A549 (cell line): ENCODE measurements around the gene ZC3H13. TPM values are rescaled to one million over a fixed set of nuclear protein-coding genes. Genes with fewer than 3 reads are reported as not detected.

Source experiments
- ATAC-seq, 2 experiments: fragments of 200-7000 bp in 1 of 2; fragments of >200 bp in 1 of 2; cut with Nextera tagmentation in 1 of 2; cut with Tn5 transposase in 1 of 2; 3 replicates each; pipeline versions ENCODE4 v1.8.0 to v1.9.1; 2018 to 2020; ENCODE audit warnings: mild to moderate bottlenecking in 1 of 2, moderate library complexity in 1 of 2
- CTCF ChIA-PET: fragments of 300-600 bp; sonication (Branson Sonifier 250); formaldehyde crosslinking; extraction: SDS; loops from one replicate; lab custom pipeline; 2021; ENCODE audit warnings: antibody characterized with exemption, inconsistent platforms; lab: Yijun Ruan, JAX
- POLR2A ChIA-PET: fragments of 350-600 bp; formaldehyde crosslinking; extraction: SDS; loops from one replicate; lab custom pipeline; 2021; ENCODE audit warnings: antibody characterized with exemption, inconsistent platforms; lab: Yijun Ruan, JAX
- DNase-seq, 2 experiments: peaks; one replicate each; pipeline versions ENCODE4 v3.0.0 to v3.0.0-alpha.2; 2011 to 2016; ENCODE audit warnings: low read depth in 1 of 2, low spot score in 1 of 2
- FAIRE-seq: peaks from 2 replicates; lab custom pipeline; 2011; peaks lifted over from hg19 to GRCh38; lab: Jason Lieb, UNC
- H3K27ac ChIP-seq, 2 experiments: fragments of >200 bp; sonication (Bioruptor Twin); formaldehyde crosslinking; 3 replicates each; pipeline ENCODE4 v1.5.1; 2016 to 2017
- H3K4me1 ChIP-seq: fragments of >200 bp; sonication (Bioruptor Twin); formaldehyde crosslinking; 3 replicates; pipeline ENCODE4 v1.6.1; 2016
- H3K4me2 ChIP-seq: fragments of >200 bp; sonication (Bioruptor Twin); formaldehyde crosslinking; 3 replicates; pipeline ENCODE4 v1.6.1; 2016
- H3K4me3 ChIP-seq: fragments of >200 bp; sonication (Bioruptor Twin); formaldehyde crosslinking; 3 replicates; pipeline ENCODE4 v1.5.1; 2016
- H3K9me3 ChIP-seq: fragments of >200 bp; sonication (Bioruptor Twin); formaldehyde crosslinking; 3 replicates; pipeline ENCODE4 v1.6.1; 2016
- BCL3 ChIP-seq: fragments of >200 bp; sonication (Bioruptor Twin); formaldehyde crosslinking; IDR thresholded peaks from 3 replicates; pipeline ENCODE4 v1.6.1; 2016
- CBX2 ChIP-seq: fragments of 200-600 bp; sonication (generic); IDR thresholded peaks from 2 replicates; pipeline ENCODE4 v1.6.1; 2016; ENCODE audit warnings: low read depth, mild to moderate bottlenecking, borderline replicate concordance
- CEBPB ChIP-seq, 2 experiments: fragments of >200 bp in 1 of 2; sonication (Bioruptor Twin) in 1 of 2; formaldehyde crosslinking in 1 of 2; IDR thresholded peaks; 2 replicates each; pipeline ENCODE4 v1.6.1; 2012 to 2016
- CHD2 ChIP-seq: fragments of 150-350 bp; IDR thresholded peaks from 2 replicates; pipeline ENCODE4 v1.6.1; 2014; ENCODE audit warnings: low read length; ENCODE audit not compliant: partially characterized antibody
- CTCF ChIP-seq: fragments of >200 bp; sonication (Bioruptor Twin); formaldehyde crosslinking; IDR thresholded peaks from 3 replicates; pipeline ENCODE4 v1.5.1; 2016
- EP300 ChIP-seq, 2 experiments: fragments of >200 bp; sonication (Bioruptor Twin); formaldehyde crosslinking; IDR thresholded peaks; 2 replicates in 1 of 2; 3 replicates in 1 of 2; pipeline ENCODE4 v1.6.1; 2016 to 2017
- ESRRA ChIP-seq: fragments of 150-350 bp; IDR thresholded peaks from 2 replicates; pipeline ENCODE4 v1.6.1; 2014; ENCODE audit warnings: mild to moderate bottlenecking, low read length, borderline replicate concordance
- FOSB ChIP-seq: fragments of 250-450 bp; sonication (Bioruptor Pico); IDR thresholded peaks from 2 replicates; pipeline ENCODE4 v1.5.0; 2020; ENCODE audit warnings: mild to moderate bottlenecking, moderate library complexity
- FOSL2 ChIP-seq, 2 experiments: fragments of 450-650 bp in 1 of 2; fragments of >200 bp in 1 of 2; sonication (Bioruptor Twin) in 1 of 2; formaldehyde crosslinking; IDR thresholded peaks; 2 replicates each; pipeline versions ENCODE4 v1.5.0 to v1.6.1; 2016 to 2020; ENCODE audit warnings: mild to moderate bottlenecking in 1 of 2, moderate library complexity in 1 of 2
- FOXS1 ChIP-seq: fragments of 250-450 bp; sonication (Bioruptor Pico); IDR thresholded peaks from 2 replicates; pipeline ENCODE4 v1.5.0; 2020; ENCODE audit warnings: mild to moderate bottlenecking, moderate library complexity
- GATA3 ChIP-seq: IDR thresholded peaks from 2 replicates; pipeline ENCODE4 v1.6.1; 2012; ENCODE audit warnings: borderline replicate concordance
- HDAC2 ChIP-seq: fragments of 200-600 bp; sonication (generic); IDR thresholded peaks from 2 replicates; pipeline ENCODE4 v1.6.1; 2016
- HES2 ChIP-seq: fragments of >200 bp; sonication (Bioruptor Twin); formaldehyde crosslinking; IDR thresholded peaks from 2 replicates; pipeline ENCODE4 v1.6.1; 2016
- HEYL ChIP-seq: fragments of 250-450 bp; sonication (Bioruptor Pico); IDR thresholded peaks from 2 replicates; pipeline ENCODE4 v1.8.0; 2021; ENCODE audit warnings: mild to moderate bottlenecking, moderate library complexity
- HOXA7 ChIP-seq: fragments of 250-450 bp; sonication (Bioruptor Pico); IDR thresholded peaks from 2 replicates; pipeline ENCODE4 v1.5.0; 2020; ENCODE audit warnings: mild to moderate bottlenecking, moderate library complexity
- HOXB13 ChIP-seq: fragments of 250-450 bp; sonication (Bioruptor Pico); IDR thresholded peaks from 2 replicates; pipeline ENCODE4 v1.5.0; 2020; ENCODE audit warnings: low read depth, mild to moderate bottlenecking, moderate library complexity
- JUN ChIP-seq, 2 experiments: fragments of >200 bp; sonication (Bioruptor Twin); formaldehyde crosslinking; IDR thresholded peaks; 2 replicates in 1 of 2; 3 replicates in 1 of 2; pipeline ENCODE4 v1.6.1; 2016 to 2017
- JUNB ChIP-seq: fragments of >200 bp; sonication (Bioruptor Twin); formaldehyde crosslinking; IDR thresholded peaks from 2 replicates; pipeline ENCODE4 v1.6.1; 2016
- KDM1A ChIP-seq: fragments of 200-600 bp; sonication (generic); IDR thresholded peaks from 2 replicates; pipeline ENCODE4 v1.6.1; 2016; ENCODE audit warnings: low read depth, mild to moderate bottlenecking
- MAFK ChIP-seq: fragments of 450-650 bp; IDR thresholded peaks from 2 replicates; pipeline ENCODE4 v1.6.1; 2014; ENCODE audit not compliant: partially characterized antibody
- MAZ ChIP-seq: fragments of 150-350 bp; IDR thresholded peaks from 2 replicates; pipeline ENCODE4 v1.6.1; 2014; ENCODE audit warnings: antibody characterized with exemption, low read depth, low read length, borderline replicate concordance
- NR3C1 ChIP-seq: fragments of >200 bp; sonication (Bioruptor Twin); formaldehyde crosslinking; IDR thresholded peaks from 3 replicates; pipeline ENCODE4 v1.6.1; 2017
- PHF8 ChIP-seq: fragments of 200-600 bp; sonication (generic); IDR thresholded peaks from 2 replicates; pipeline ENCODE4 v1.6.1; 2016; ENCODE audit warnings: low read depth, mild to moderate bottlenecking, antibody characterized with exemption, moderate library complexity, borderline replicate concordance
- POLR2A ChIP-seq: IDR thresholded peaks from 2 replicates; pipeline ENCODE4 v1.6.1; 2012; ENCODE audit warnings: mild to moderate bottlenecking, low read length
- POLR2AphosphoS2 ChIP-seq: conservative IDR thresholded peaks from 2 replicates; pipeline ENCODE4 v1.6.1; 2012; ENCODE audit warnings: low read length, improper control_type of control experiment, inconsistent platforms
- RAD21 ChIP-seq, 2 experiments: fragments of >200 bp in 1 of 2; sonication (Bioruptor Twin) in 1 of 2; formaldehyde crosslinking in 1 of 2; IDR thresholded peaks in 1 of 2; conservative IDR thresholded peaks in 1 of 2; 2 replicates in 1 of 2; 3 replicates in 1 of 2; pipeline ENCODE4 v1.6.1; 2012 to 2018; ENCODE audit warnings: inconsistent platforms in 1 of 2
- RNF2 ChIP-seq: fragments of 200-600 bp; sonication (generic); IDR thresholded peaks from 2 replicates; pipeline ENCODE4 v1.6.1; 2016; ENCODE audit warnings: low read depth, mild to moderate bottlenecking, antibody characterized with exemption, moderate library complexity, borderline replicate concordance
- SMC3 ChIP-seq: fragments of >200 bp; sonication (Bioruptor Twin); formaldehyde crosslinking; IDR thresholded peaks from 3 replicates; pipeline ENCODE4 v1.6.1; 2018; ENCODE audit warnings: inconsistent platforms
- TFCP2L1 ChIP-seq: fragments of 250-450 bp; sonication (Bioruptor Pico); IDR thresholded peaks from 2 replicates; pipeline ENCODE4 v1.5.0; 2021; ENCODE audit warnings: mild to moderate bottlenecking
- TP53 ChIP-seq: fragments of 250-450 bp; sonication (Bioruptor Pico); IDR thresholded peaks from 2 replicates; pipeline ENCODE4 v1.5.0; 2021; ENCODE audit warnings: mild to moderate bottlenecking, moderate library complexity
- ZC3H11A ChIP-seq: fragments of 450-650 bp; IDR thresholded peaks from 2 replicates; pipeline ENCODE4 v1.6.1; 2014; ENCODE audit warnings: antibody characterized with exemption, mild to moderate bottlenecking
- ZFP36 ChIP-seq: fragments of 450-650 bp; IDR thresholded peaks from 2 replicates; pipeline ENCODE4 v1.6.1; 2014; ENCODE audit warnings: borderline replicate concordance; ENCODE audit not compliant: partially characterized antibody
- ZNF302 ChIP-seq: fragments of 250-450 bp; sonication (Bioruptor Pico); IDR thresholded peaks from 2 replicates; pipeline ENCODE4 v1.9.0; 2021; ENCODE audit warnings: inconsistent platforms, mild to moderate bottlenecking, moderate library complexity
- WGBS: methylation state at CpG from one replicate; pipeline ENCODE4 v1.1.6; 2017; ENCODE audit errors: missing lambda C conversion rate; 5-methylcytosine and 5-hydroxymethylcytosine counted together
- polyA plus RNA-seq, 4 experiments: library from polyadenylated mRNA; depleted of rRNA in 3 of 4; stranded (reverse); fragments of >200 nt; fragmentation: RNase III in 1 of 4; extraction: RNeasy Plus Mini Kit Qiagen cat#74134 plus additional on column Dnase treatment in 1 of 4; gene quantifications; 2 replicates in 3 of 4; 3 replicates in 1 of 4; pipeline ENCODE4 v1.2.3, GENCODE V29; 2011 to 2017

ZC3H13 gene
- polyA plus RNA-seq, 2 of the 4 experiments (the other 2 are of a cell fraction): 9.5 to 17.5 TPM

GRCh38 chr13:46031581-46032263 lies 20.8 kb downstream of the ZC3H13 start:
- ChIA-PET POLR2A (no interaction called here), CTCF (no interaction called here)
- Histone ChIP-seq H3K9me3 (peaks cover 12% of the 10 kb centered on the region; the same call in 1 of the 3 replicates), H3K4me3 (no peak overlapping the region), H3K4me1 (no peaks in the 10 kb centered on the region), H3K4me2 (no peak overlapping the region), H3K27ac (no peak overlapping the region)
- ATAC-seq: no peak
- no peak for FAIRE-seq
- DNase-seq: no peak
- 90% methylated on average over 4 of the region's 4 CpGs for WGBS
- TF ChIP-seq HDAC2: no peak
- no peak for TF ChIP-seq FOSL2 (IDR thresholded peaks at IDR 0.05)
- no peak for TF ChIP-seq FOSL2 (CRISPR knock-in tag; IDR thresholded peaks at IDR 0.05)
- TF ChIP-seq CEBPB (IDR thresholded peaks at IDR 0.05): no peak
- TF ChIP-seq BCL3: no peak
- TF ChIP-seq PHF8: no peak
- no peak for TF ChIP-seq FOSB (CRISPR knock-in tag)
- TF ChIP-seq SMC3: no peak
- no peak for TF ChIP-seq CTCF
- TF ChIP-seq POLR2A: no peak
- TF ChIP-seq ZFP36: no peak
- no peak for TF ChIP-seq MAFK

GRCh38 chr13:46025157-46025556 lies 27.4 kb downstream of the ZC3H13 start:
- H3K4me1 ChIP-seq: no peaks in the 10 kb centered on the region
- no peak overlapping the region for H3K4me3 ChIP-seq
- no peak overlapping the region for H3K4me2 ChIP-seq
- H3K9me3 ChIP-seq: peaks cover 5% of the 10 kb centered on the region; the same call in 1 of the 3 replicates
- ChIA-PET CTCF (no interaction called here), POLR2A (no interaction called here)
- H3K27ac ChIP-seq: no peak overlapping the region
- WGBS: 96% methylated on average over 4 of the region's 4 CpGs
- ATAC-seq: no peak
- TF ChIP-seq HES2: no peak
- TF ChIP-seq MAZ: no peak
- no peak for TF ChIP-seq FOXS1 (CRISPR knock-in tag)
- no peak for TF ChIP-seq POLR2AphosphoS2
- TF ChIP-seq RAD21 (conservative IDR thresholded peaks at IDR 0.05 in 1 of 2, IDR thresholded peaks at IDR 0.05 in 1 of 2): no peak
- TF ChIP-seq ESRRA: no peak
- no peak for TF ChIP-seq CHD2
- FAIRE-seq: no peak
- DNase-seq: no peak

GRCh38 chr13:46022481-46022880 lies 30.1 kb downstream of the ZC3H13 start:
- no peaks in the 10 kb centered on the region for H3K4me1 ChIP-seq
- ATAC-seq (no peak), FAIRE-seq (no peak), DNase-seq (no peak)
- H3K4me2 ChIP-seq: no peak overlapping the region
- POLR2A ChIA-PET: no interaction called here
- no peak overlapping the region for H3K4me3 ChIP-seq
- H3K9me3 ChIP-seq: no peaks in the 10 kb centered on the region
- CTCF ChIA-PET: no interaction called here
- TF ChIP-seq BCL3 (no peak), NR3C1 (no peak), CBX2 (no peak), ZFP36 (no peak), TP53 (CRISPR knock-in tag) (no peak), TFCP2L1 (CRISPR knock-in tag) (no peak), HOXA7 (CRISPR knock-in tag) (no peak), KDM1A (no peak), POLR2A (no peak), HOXB13 (CRISPR knock-in tag) (no peak), EP300 (IDR thresholded peaks at IDR 0.05) (no peak), JUN (IDR thresholded peaks at IDR 0.05) (no peak), RNF2 (no peak), PHF8 (no peak), JUNB (no peak), ZC3H11A (no peak), POLR2AphosphoS2 (no peak), ZNF302 (CRISPR knock-in tag) (no peak), HEYL (CRISPR knock-in tag) (no peak), GATA3 (no peak)
- TF ChIP-seq, all 56 proteins: peak for 0
- 86% methylated on average over 2 of the region's 2 CpGs for WGBS
- H3K27ac ChIP-seq: no peak overlapping the region
